ENCODE results near the gene FOXO3B.
"Not testable (repeated sequence)": the region's sequence is repeated elsewhere in the genome, so short reads cannot be mapped to it uniquely, and the experiment has no call there.

Gene FOXO3B

DNA sequence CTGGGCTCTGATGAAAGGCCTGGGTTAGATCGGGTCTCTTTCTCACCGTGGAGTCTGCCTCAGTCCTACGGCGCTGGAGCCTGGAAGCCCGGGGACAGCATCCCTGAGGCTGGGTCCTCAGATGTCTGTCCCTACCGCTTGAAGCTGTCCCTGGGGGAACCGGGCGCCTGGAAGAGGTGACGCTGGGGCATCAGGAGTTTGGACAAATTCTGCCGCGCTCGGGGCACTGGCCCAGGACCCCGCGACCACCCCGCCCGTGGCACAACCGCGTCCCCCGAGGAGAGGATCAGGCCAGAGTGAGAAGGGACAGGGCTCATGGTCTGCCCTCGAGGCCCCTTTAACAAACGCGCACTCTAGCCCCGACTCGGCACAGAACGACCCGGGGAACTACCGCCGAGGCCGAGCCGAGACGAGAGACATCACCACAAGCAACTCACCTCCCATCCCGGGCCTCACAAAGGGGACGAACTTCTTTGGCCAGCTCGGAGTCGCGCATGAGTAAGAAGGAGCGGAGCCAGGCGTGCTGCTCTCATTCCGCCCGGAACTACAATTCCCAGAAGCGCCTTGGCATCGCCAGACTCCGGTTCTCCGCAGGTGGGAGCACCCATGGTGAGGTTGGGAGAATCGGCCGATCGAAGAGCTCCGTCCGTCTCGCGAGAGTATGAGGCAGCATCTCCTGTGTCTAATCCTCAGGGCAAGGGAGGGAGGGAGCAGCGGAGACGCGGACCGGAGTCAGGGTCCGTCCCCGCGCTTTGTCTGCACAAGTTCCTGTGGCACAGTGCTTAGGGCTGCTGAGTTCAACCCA is at the start of gene FOXO3B:
FOXO3B (minus strand) TSS at position 548 of the 805 bp plus-strand sequence. CDS start 663 bp downstream, outside the sequence.
- peak; percentile 97 for DNase-seq

GRCh38 chr17:18723509-18723908 is 41.4 kb upstream of the FOXO3B start:
- not testable (repeated sequence) for DNase-seq

GRCh38 chr17:18722612-18723011 is 40.5 kb upstream of the FOXO3B start:
- DNase-seq: not testable (repeated sequence)

DNA sequence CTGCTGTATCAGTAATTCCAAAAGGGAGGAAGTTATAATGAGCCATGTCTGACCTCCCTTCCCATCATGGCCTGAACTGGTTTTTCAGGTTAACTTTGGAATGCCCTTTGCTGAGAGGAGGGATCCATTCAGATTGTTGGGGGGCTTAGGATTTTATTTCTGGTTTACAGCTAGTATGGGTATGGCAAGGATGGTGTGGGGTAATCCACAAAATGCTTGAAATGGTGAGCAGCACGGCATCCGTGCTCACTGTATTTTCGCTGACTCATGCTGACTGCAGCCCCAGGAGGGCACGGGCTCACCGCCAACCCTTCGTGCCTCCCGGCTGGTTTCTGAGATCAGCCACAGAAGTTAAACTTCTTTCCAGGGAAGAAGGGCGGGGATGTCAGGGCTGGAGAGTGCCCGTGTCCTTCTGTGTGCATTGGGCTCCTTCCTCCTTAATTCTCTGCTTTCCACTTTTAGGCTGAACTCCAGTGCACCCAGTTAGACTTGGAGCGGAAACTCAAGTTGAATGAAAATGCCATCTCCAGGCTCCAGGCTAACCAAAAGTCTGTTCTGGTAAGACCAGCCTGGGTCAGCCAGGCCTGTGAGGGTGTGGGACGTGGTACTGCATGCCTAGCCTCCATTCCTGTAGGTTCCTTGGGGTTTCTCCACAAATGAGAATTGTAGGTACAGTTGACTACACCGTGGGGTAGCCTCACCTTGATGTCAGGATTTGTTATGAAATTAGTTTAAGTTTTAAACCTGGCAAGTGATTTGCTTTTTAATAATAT is 39.8 kb upstream of the FOXO3B start:
- not testable (repeated sequence) for DNase-seq

- not testable (repeated sequence) for DNase-seq
Observed at GRCh38 chr17:18719428-18720110, 37.5 kb upstream of the FOXO3B start.

DNA sequence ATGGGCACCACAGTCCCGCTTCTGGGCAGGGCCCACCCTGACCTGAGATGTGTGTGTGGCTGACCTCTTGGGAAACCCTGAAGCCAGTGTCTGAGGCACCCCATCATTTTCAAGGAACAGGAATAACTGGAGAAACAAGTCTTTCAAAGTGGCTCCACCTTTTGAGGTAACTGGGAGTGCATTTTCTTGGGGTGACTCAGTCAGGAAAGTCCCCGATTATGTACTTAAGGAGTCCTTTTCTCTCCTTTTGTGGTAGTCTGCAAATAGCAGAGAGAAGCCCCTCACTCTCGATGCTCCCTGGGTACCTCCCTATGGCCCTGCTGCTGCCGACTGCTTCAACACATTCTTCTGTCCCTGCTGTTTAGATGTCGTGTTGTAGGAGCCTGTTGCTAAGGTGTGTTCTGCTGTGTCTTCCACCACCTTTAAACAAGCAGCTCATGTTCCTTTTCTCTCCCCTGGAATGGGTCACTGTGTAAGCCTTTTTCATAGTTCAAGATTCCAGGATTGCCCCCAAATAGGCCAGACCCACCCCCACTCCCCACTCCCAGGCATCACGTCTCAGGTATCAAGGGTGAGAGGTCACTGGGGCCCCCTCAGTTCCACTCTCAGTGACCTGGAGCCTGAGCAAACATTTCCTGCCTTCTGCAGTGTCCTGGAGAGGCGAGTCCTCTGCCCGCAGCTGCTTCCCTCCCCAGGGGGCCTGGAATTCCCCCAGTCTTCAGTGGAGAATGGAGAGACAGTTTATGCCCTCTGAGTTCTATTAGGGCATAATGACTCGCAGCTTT is 36.7 kb upstream of the FOXO3B start:
- DNase-seq: peak; percentile 77

GRCh38 chr17:18712354-18712999 is 30.4 kb upstream of the FOXO3B start:
- peak; percentile 41 for DNase-seq

GRCh38 chr17:18708215-18708614 is 26.1 kb upstream of the FOXO3B start:
- DNase-seq: not testable (repeated sequence)

- DNase-seq: not testable (repeated sequence)
Observed at GRCh38 chr17:18705955-18706354, 23.8 kb upstream of the FOXO3B start.

- not testable (repeated sequence) for DNase-seq
Observed at GRCh38 chr17:18698473-18699103, 16.5 kb upstream of the FOXO3B start.

DNA sequence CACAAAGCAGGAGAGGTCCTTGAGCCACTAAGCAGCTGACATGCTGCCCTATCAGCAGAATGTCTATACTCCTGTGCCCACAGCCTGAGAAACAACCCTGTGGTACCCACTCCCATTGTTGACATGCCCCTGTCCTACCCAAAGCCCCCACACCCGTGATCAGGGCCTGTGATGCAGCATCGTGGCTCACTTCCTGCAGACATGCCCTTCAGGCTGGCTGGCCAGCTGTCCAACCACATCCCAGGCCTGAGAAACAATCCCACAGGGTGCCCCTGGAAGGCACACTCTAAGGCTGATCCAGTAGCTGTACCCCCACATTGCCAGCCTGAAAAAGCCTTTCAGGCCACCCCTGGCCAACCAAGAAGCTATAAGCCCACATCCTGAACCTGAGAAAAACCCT is 13.0 kb upstream of the FOXO3B start:
- DNase-seq: not testable (repeated sequence)

- DNase-seq: peak; percentile 1
Observed at GRCh38 chr17:18682668-18683067, 554 bp upstream of the FOXO3B start.

DNA sequence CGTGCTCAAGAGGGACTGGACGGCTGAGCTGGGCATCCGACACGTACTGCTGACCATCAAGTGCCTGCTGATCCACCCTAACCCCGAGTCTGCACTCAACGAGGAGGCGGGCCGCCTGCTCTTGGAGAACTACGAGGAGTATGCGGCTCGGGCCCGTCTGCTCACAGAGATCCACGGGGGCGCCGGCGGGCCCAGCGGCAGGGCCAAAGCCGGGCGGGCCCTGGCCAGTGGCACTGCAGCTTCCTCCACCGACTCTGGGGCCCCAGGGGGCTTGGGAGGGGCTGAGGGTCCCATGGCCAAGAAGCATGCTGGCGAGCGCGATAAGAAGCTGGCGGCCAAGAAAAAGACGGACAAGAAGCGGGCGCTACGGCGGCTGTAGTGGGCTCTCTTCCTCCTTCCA is 4.7 kb downstream of the FOXO3B start:
- not testable (repeated sequence) for DNase-seq

DNA sequence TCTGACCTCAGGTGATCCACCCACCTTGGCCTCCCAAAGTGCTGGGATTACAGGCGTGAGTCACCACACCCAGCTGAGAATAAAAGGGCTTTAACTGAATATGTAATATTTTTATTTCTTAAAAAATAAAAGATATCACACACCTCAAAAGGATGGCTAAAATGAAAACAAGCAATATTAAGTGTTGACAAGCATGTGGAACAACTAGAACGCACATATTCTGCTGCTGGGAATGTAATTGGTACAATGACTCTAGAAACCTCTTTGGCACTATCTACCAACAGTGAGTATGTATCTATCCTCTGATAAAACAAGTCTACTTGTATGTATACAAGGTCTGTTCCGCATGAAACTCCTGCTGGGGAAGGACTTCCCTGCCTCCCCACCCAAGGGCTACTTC is 5.2 kb downstream of the FOXO3B start:
- DNase-seq: not testable (repeated sequence)

GRCh38 chr17:18672395-18673227 is 9.5 kb downstream of the FOXO3B start:
- DNase-seq: not testable (repeated sequence)

DNA sequence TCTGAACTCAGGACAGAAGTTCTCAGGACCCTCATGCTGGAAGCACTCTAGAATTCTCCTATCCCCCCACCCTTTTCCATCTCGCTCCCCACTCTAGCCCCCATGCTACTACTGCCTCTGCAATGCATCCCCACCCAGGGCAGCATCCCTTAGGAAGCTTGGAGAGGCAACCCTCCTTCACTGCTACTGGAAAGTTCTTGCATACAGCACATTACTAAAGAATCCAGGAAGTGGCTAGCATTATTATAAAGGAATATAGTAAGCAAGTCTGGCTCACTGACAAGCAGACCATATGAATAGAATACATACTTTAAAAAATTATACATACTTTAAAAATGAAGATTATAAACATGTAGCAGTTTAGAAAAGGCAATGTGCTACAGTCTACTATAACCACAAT is 13.5 kb downstream of the FOXO3B start:
- DNase-seq: not testable (repeated sequence)

DNA sequence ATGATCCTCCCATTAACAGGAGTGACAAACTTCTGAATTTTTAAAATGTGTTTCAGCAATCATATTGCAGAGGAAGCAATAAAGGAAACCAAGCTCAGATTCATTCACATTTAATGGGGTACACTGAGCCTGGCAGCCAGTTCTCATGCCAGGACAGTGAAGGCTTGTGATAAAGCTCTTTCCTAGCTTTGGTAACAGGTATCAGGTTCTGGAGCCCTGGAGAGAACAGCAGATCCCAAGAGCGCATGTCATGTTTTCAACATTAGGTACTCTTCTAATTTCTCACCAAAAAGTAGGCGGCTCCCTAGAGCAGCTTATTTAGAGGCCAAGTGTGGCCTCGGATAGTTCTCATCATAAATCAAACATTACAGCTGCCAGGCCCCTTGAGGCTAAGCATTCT is 14.6 kb downstream of the FOXO3B start:
- not testable (repeated sequence) for DNase-seq

DNA sequence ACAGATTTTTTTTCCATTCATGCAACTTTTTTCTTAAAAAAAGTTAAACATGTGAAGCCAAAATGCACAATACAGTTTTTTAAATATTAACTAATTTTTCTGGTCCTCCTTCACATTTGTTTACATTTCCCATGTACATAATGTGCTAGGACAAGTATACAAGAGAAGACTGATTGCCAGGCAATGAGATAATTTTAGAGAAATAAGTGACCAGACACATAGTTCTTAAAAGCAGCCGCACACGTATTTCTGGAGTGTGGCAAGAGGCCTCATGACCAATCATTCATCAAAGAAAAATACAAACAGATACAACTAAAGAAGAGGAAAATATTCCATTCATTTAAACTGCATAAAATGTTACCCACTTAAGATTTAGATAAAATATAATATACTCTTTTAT is 15.8 kb downstream of the FOXO3B start:
- DNase-seq: not testable (repeated sequence)

DNA sequence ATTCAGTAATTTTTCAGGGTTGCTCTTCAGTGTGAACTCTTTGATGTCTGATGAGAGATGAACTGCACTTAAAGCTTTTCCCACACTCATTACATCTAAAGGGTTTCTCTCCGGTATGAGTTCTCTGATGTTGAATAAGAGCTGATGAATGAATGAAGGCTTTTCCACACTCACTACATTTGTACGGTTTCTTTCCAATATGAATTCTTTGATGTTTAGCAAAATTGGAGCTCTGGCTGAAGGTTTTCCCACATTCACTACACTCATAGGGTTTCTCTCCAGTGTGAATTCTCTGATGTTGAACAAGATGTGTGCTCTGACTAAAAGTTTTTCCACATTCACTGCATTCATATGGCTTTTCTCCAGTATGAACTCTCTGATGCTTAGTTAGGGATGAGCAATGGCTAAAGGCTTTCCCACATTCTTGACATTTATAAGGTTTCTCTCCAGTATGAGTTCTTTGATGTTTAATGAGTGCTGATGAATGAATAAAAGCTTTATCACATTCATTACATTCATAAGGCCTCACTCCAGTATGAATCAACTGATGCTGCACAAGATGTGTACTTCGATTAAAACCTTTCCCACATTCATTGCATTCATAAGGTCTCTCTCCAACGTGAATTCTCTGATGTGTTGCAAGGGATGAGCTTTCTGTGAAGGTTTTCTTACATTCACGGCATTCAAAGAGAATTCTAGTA is 20.0 kb downstream of the FOXO3B start:
- not testable (repeated sequence) for DNase-seq

DNA sequence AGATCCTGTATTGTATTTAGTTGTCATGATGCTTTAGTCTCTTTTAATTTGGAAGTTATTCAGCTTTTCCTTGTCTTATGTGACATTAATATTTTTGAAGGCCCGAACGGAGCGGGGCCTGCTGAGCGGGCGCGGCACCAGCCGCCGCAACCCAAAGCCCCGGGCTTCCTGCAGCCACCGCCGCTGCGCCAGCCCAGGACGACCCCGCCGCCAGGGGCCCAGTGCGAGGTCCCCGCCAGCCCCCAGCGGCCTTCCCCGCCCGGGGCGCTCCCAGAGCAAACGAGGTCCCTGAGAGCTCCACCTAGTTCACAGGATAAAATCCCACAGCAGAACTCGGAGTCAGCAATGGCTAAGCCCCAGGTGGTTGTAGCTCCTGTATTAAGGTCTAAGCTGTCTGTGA is 32.0 kb downstream of the FOXO3B start:
- not testable (repeated sequence) for DNase-seq
